Choroid plexus epithelial cell (primary cell): ENCODE measurements around the gene CCDC120.

Source experiments
- DNase-seq: peaks from one replicate; pipeline ENCODE4 v3.0.0-alpha.2; 2010; ENCODE audit warnings: low read depth
- H3K4me3 ChIP-seq: 2 replicates; pipeline ENCODE4 v1.5.1; 2011; ENCODE audit warnings: low read depth, mild to moderate bottlenecking, control low read depth, low read length, moderate library complexity
- TF ChIP-seq, protein P1 (sequence below): conservative IDR thresholded peaks from 2 replicates; pipeline ENCODE4 v1.5.1; 2011; ENCODE audit warnings: low read depth, mild to moderate bottlenecking, control low read depth, inconsistent platforms, low read length, moderate library complexity

Gene CCDC120

DNA sequence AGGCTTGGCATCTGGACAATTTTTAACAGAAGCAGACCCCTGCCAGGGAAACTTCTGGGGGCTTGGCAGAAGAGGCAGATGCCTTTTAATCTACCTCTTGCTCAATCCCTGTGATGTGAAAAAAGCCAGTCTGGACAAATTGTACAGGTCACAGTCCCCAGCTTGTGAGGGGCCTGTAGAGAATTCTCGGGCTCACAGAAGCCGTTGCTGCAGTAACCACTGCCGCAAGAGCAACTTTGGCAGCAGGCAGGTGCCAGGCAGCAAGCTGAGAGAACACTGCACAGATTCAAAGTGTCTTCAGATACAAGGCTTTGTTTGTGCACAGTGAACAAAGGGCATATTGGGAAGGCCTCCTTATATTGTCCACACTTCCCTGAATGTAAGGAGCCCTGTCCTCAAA lies 53.0 kb downstream of the CCDC120 start:
- TF ChIP-seq, protein P1, sequence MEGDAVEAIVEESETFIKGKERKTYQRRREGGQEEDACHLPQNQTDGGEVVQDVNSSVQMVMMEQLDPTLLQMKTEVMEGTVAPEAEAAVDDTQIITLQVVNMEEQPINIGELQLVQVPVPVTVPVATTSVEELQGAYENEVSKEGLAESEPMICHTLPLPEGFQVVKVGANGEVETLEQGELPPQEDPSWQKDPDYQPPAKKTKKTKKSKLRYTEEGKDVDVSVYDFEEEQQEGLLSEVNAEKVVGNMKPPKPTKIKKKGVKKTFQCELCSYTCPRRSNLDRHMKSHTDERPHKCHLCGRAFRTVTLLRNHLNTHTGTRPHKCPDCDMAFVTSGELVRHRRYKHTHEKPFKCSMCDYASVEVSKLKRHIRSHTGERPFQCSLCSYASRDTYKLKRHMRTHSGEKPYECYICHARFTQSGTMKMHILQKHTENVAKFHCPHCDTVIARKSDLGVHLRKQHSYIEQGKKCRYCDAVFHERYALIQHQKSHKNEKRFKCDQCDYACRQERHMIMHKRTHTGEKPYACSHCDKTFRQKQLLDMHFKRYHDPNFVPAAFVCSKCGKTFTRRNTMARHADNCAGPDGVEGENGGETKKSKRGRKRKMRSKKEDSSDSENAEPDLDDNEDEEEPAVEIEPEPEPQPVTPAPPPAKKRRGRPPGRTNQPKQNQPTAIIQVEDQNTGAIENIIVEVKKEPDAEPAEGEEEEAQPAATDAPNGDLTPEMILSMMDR: no peak

DNA sequence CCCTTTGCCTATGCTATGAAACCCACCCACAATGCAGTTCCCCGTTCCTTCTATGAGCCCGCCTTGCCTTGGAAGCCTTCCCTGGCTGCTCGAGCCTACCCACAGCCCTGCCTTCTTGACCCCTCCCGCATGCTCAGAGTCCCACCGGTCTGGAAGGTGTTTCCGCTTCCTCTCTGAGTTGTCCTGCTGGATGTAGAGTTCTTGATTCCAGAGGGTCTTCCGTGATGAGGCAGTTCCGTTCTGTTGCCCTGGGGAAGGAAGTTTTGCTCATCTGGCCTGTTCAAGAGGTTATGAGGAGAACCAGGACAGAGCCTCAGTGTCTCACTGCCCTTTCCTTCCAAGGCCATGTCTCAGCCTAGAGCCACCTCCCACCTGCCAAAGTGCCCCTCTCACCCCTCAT lies 57.3 kb downstream of the CCDC120 start:
- TF ChIP-seq, protein P1: no peak
- no peak overlapping the region for H3K4me3 ChIP-seq
- DNase-seq: no peak

More for the DNA sequence above, 53.0 kb downstream of the CCDC120 start:
- DNase-seq: no peak
- no peak overlapping the region for H3K4me3 ChIP-seq

DNA sequence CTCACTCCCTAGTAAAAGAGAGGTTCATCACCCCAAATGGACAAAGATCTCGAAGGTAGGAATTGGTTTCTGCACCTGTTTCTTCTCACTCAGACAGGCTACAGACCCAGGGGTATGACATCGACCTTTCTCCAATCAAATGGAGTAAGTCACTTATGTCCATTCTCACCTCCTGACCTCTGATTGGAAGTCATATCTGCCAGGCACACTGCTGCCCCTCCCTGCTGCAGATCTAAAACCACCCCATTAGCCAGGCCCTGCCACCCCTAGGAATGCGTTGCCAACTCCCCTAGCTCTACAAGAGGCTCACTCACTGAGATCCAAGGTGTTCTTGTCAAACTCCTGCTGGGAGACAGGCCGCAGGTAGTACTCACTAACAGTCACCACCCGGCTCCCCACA lies 57.9 kb downstream of the CCDC120 start:
- DNase-seq: no peak
- no peak overlapping the region for H3K4me3 ChIP-seq
- TF ChIP-seq, protein P1: no peak

DNA sequence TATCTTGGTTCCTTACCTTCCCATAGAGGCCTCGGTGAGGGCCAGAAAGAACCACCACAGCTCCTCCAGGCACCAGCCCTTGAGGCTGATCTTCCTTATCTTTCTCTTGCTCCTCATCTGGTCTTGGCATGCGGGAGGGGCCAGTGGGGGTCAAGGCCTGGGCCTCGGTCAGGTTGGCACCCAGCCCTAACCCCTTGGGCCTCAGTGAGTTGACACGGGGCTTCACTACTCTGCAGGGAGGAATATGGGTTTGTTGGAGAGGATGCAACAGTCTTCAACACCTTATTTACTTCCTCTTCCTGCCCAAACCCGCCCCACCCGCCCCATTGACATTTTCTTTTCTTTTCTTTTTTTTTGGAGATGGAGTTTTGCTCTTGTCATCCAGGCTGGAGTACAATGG lies 58.8 kb downstream of the CCDC120 start:
- H3K4me3 ChIP-seq: no peak overlapping the region
- TF ChIP-seq, protein P1: no peak
- no peak for DNase-seq
